ENCODE results near the gene DKKL1.
A peak's percentile ranks its signal among the peaks of the same experiment; 100 is the strongest.

Gene DKKL1

GRCh38 chr19:49338023-49338677 is 25.5 kb upstream of the DKKL1 start:
- no peak for DNase-seq (ENCODE audit: low read depth)

GRCh38 chr19:49338691-49339300 is 24.9 kb upstream of the DKKL1 start:
- DNase-seq (ENCODE audit: low read depth) = no peak

GRCh38 chr19:49339301-49340068 is 24.2 kb upstream of the DKKL1 start:
- DNase-seq (ENCODE audit: low read depth) = peak; percentile 87

- DNase-seq (ENCODE audit: low read depth) = peak; percentile 13
These were observed 23.4 kb upstream of the DKKL1 start for GRCh38 chr19:49340069-49340864.

GRCh38 chr19:49340865-49341718 is 22.6 kb upstream of the DKKL1 start:
- no peak for DNase-seq (ENCODE audit: low read depth)

- no peak for DNase-seq (ENCODE audit: low read depth)
These were observed 21.4 kb upstream of the DKKL1 start for GRCh38 chr19:49342291-49342721.

- DNase-seq (ENCODE audit: low read depth) = no peak
These were observed 20.6 kb upstream of the DKKL1 start for GRCh38 chr19:49343123-49343522.

GRCh38 chr19:49344505-49345423 is 18.9 kb upstream of the DKKL1 start:
- DNase-seq (ENCODE audit: low read depth) = no peak

- no peak for DNase-seq (ENCODE audit: low read depth)
These were observed 16.5 kb upstream of the DKKL1 start for GRCh38 chr19:49347191-49347590.

- DNase-seq (ENCODE audit: low read depth) = peak; percentile 73
These were observed 15.8 kb upstream of the DKKL1 start for GRCh38 chr19:49347835-49348234.

GRCh38 chr19:49348305-49349189 is 15.1 kb upstream of the DKKL1 start:
- no peak for DNase-seq (ENCODE audit: low read depth)

- no peak for DNase-seq (ENCODE audit: low read depth)
These were observed 14.1 kb upstream of the DKKL1 start for GRCh38 chr19:49349567-49349966.

GRCh38 chr19:49355909-49356353 is 7.7 kb upstream of the DKKL1 start:
- no peak for DNase-seq (ENCODE audit: low read depth)

- DNase-seq (ENCODE audit: low read depth) = no peak
These were observed 7.3 kb upstream of the DKKL1 start for GRCh38 chr19:49356382-49356781.

GRCh38 chr19:49357186-49357585 is 6.5 kb upstream of the DKKL1 start:
- no peak for DNase-seq (ENCODE audit: low read depth)

- no peak for DNase-seq (ENCODE audit: low read depth)
These were observed 3.5 kb upstream of the DKKL1 start for GRCh38 chr19:49359851-49360820.

GRCh38 chr19:49361438-49362047 is 2.1 kb upstream of the DKKL1 start:
- DNase-seq (ENCODE audit: low read depth) = peak; percentile 75
